SK-N-SH treated with all-trans-retinoic acid at 6 μM for 48 hours (cell line): ENCODE results near the gene TMEM11.

Experiments used
- ARNTL ChIP-seq: fragments of 450-650 bp; formaldehyde crosslinking; IDR thresholded peaks from 2 replicates; pipeline ENCODE4 v1.5.0; 2020; ENCODE audit warnings: low read depth, mild to moderate bottlenecking, moderate library complexity, borderline replicate concordance
- CREB5 ChIP-seq: fragments of 250-450 bp; sonication (Bioruptor Pico); IDR thresholded peaks from 2 replicates; pipeline ENCODE4 v1.5.1; 2020; ENCODE audit warnings: low read depth, mild to moderate bottlenecking, moderate library complexity
- PATZ1 ChIP-seq: fragments of 250-450 bp; sonication (Bioruptor Pico); IDR thresholded peaks from 2 replicates; pipeline ENCODE4 v1.8.0; 2020; ENCODE audit warnings: mild to moderate bottlenecking, moderate library complexity, borderline replicate concordance
- ZFP3 ChIP-seq: fragments of 250-450 bp; sonication (Bioruptor Pico); IDR thresholded peaks from 2 replicates; pipeline ENCODE4 v1.5.0; 2020; ENCODE audit warnings: mild to moderate bottlenecking, moderate library complexity
- ZFP30 ChIP-seq: fragments of 450-650 bp; formaldehyde crosslinking; IDR thresholded peaks from 2 replicates; pipeline ENCODE4 v1.5.0; 2022; ENCODE audit warnings: mild to moderate bottlenecking, moderate library complexity
- ZNF565 ChIP-seq: fragments of 450-650 bp; formaldehyde crosslinking; conservative IDR thresholded peaks from 2 replicates; pipeline ENCODE4 v1.5.0; 2020; ENCODE audit warnings: low read depth, mild to moderate bottlenecking, moderate library complexity
- ZNF8 ChIP-seq: fragments of 450-650 bp; formaldehyde crosslinking; IDR thresholded peaks from 2 replicates; pipeline ENCODE4 v1.5.0; 2020; ENCODE audit warnings: mild to moderate bottlenecking, moderate library complexity

- TF ChIP-seq ZNF8 (CRISPR knock-in tag) (no peak), ZFP30 (CRISPR knock-in tag) (no peak), PATZ1 (no peak), ARNTL (no peak), CREB5 (CRISPR knock-in tag) (no peak), ZFP3 (no peak), ZNF565 (CRISPR knock-in tag) (no peak)
Measured at GRCh38 chr17:21215935-21216334, 2.0 kb upstream of the TMEM11 start.
